Measurements from ENCODE around the gene PNMA1.

- no peak for TF ChIP-seq CTCF (IDR thresholded peaks at IDR 0.05)
- no peak for TF ChIP-seq POLR2A (IDR thresholded peaks at IDR 0.05)
Measured at GRCh38 chr14:73729556-73730265, 15.5 kb upstream of the PNMA1 start.

All from right lobe of liver (tissue), 4 donors.